Measurements from ENCODE around the gene HMCN1.

The HMCN1 gene

GRCh38 chr1:185880330-185880729 is 146.1 kb downstream of the HMCN1 start:
- Histone ChIP-seq H3K4me1 (ENCODE audit: low read length) (no peaks in the 10 kb centered on the region), H3K4me3 (ENCODE audit: low read length) (no peak overlapping the region), H3K9me2 (replicated peaks; ENCODE audit: insufficient read depth, low read length) (no peaks in the 10 kb centered on the region), H3K27ac (ENCODE audit: low read length) (no peak overlapping the region), H3K27me3 (replicated peaks; ENCODE audit: insufficient read depth, low read length) (no peaks in the 10 kb centered on the region), H3K9me3 (replicated peaks; ENCODE audit: insufficient read depth, low read length) (no peaks in the 10 kb centered on the region), H3F3A (ENCODE audit: insufficient read depth, low read length) (no peaks in the 10 kb centered on the region), H3K9ac (ENCODE audit: low read length) (no peak overlapping the region), H3K4me2 (ENCODE audit: low read depth, low read length) (no peak overlapping the region), H4K20me1 (ENCODE audit: insufficient read depth, low read length) (no peaks in the 10 kb centered on the region), H2AFZ (ENCODE audit: low read length) (no peak overlapping the region), H3K79me2 (ENCODE audit: low read length) (no peaks in the 10 kb centered on the region), H3K36me3 (replicated peaks; ENCODE audit: insufficient read depth, low read length) (no peaks in the 10 kb centered on the region)
- no peak for DNase-seq
- TF ChIP-seq EZH2 (optimal IDR thresholded peaks at IDR 0.05; ENCODE audit: low read depth, low read length) (no peak), EZH2phosphoT487 (IDR thresholded peaks at IDR 0.05; ENCODE audit: low read length) (no peak), CTCF (IDR thresholded peaks at IDR 0.05; ENCODE audit: low read length) (no peak)

GRCh38 chr1:185880779-185881333 is 146.7 kb downstream of the HMCN1 start:
- TF ChIP-seq CTCF (IDR thresholded peaks at IDR 0.05; ENCODE audit: low read length), result no peak
- no peak for TF ChIP-seq EZH2phosphoT487 (IDR thresholded peaks at IDR 0.05; ENCODE audit: low read length)
- TF ChIP-seq EZH2 (optimal IDR thresholded peaks at IDR 0.05; ENCODE audit: low read depth, low read length), result no peak
- no peak overlapping the region for H3K4me2 ChIP-seq (ENCODE audit: low read depth, low read length)

GRCh38 chr1:185886046-185886445 is 151.9 kb downstream of the HMCN1 start:
- H3K27ac ChIP-seq (ENCODE audit: low read length), result no peak overlapping the region
- H3K4me2 ChIP-seq (ENCODE audit: low read depth, low read length), result no peak overlapping the region
- no peak for DNase-seq
- H3K4me1 ChIP-seq (ENCODE audit: low read length), result no peaks in the 10 kb centered on the region
- H3K4me3 ChIP-seq (ENCODE audit: low read length), result no peak overlapping the region
- H3K79me2 ChIP-seq (ENCODE audit: low read length), result no peaks in the 10 kb centered on the region
- no peak overlapping the region for H3K9ac ChIP-seq (ENCODE audit: low read length)
- H3K27me3 ChIP-seq (replicated peaks; ENCODE audit: insufficient read depth, low read length), result no peaks in the 10 kb centered on the region
- H4K20me1 ChIP-seq (ENCODE audit: insufficient read depth, low read length), result no peaks in the 10 kb centered on the region
- no peaks in the 10 kb centered on the region for H3K9me2 ChIP-seq (replicated peaks; ENCODE audit: insufficient read depth, low read length)
- H3K9me3 ChIP-seq (replicated peaks; ENCODE audit: insufficient read depth, low read length), result no peaks in the 10 kb centered on the region
- TF ChIP-seq EZH2 (optimal IDR thresholded peaks at IDR 0.05; ENCODE audit: low read depth, low read length) (no peak), CTCF (IDR thresholded peaks at IDR 0.05; ENCODE audit: low read length) (no peak), EZH2phosphoT487 (IDR thresholded peaks at IDR 0.05; ENCODE audit: low read length) (no peak)
- no peaks in the 10 kb centered on the region for H3F3A ChIP-seq (ENCODE audit: insufficient read depth, low read length)
- no peak overlapping the region for H2AFZ ChIP-seq (ENCODE audit: low read length)
- no peaks in the 10 kb centered on the region for H3K36me3 ChIP-seq (replicated peaks; ENCODE audit: insufficient read depth, low read length)

More at GRCh38 chr1:185880779-185881333, 146.7 kb downstream of the HMCN1 start:
- Histone ChIP-seq H3K9me2 (replicated peaks; ENCODE audit: insufficient read depth, low read length) (no peaks in the 10 kb centered on the region), H3K4me3 (ENCODE audit: low read length) (no peak overlapping the region), H3K27ac (ENCODE audit: low read length) (no peak overlapping the region), H3F3A (ENCODE audit: insufficient read depth, low read length) (no peaks in the 10 kb centered on the region), H3K27me3 (replicated peaks; ENCODE audit: insufficient read depth, low read length) (no peaks in the 10 kb centered on the region), H3K9ac (ENCODE audit: low read length) (no peak overlapping the region), H4K20me1 (ENCODE audit: insufficient read depth, low read length) (no peaks in the 10 kb centered on the region), H2AFZ (ENCODE audit: low read length) (no peak overlapping the region), H3K4me1 (ENCODE audit: low read length) (no peaks in the 10 kb centered on the region), H3K9me3 (replicated peaks; ENCODE audit: insufficient read depth, low read length) (no peaks in the 10 kb centered on the region), H3K79me2 (ENCODE audit: low read length) (no peaks in the 10 kb centered on the region), H3K36me3 (replicated peaks; ENCODE audit: insufficient read depth, low read length) (no peaks in the 10 kb centered on the region)
- no peak for DNase-seq
